Measurements from ENCODE around the gene PDGFRB.

DNA sequence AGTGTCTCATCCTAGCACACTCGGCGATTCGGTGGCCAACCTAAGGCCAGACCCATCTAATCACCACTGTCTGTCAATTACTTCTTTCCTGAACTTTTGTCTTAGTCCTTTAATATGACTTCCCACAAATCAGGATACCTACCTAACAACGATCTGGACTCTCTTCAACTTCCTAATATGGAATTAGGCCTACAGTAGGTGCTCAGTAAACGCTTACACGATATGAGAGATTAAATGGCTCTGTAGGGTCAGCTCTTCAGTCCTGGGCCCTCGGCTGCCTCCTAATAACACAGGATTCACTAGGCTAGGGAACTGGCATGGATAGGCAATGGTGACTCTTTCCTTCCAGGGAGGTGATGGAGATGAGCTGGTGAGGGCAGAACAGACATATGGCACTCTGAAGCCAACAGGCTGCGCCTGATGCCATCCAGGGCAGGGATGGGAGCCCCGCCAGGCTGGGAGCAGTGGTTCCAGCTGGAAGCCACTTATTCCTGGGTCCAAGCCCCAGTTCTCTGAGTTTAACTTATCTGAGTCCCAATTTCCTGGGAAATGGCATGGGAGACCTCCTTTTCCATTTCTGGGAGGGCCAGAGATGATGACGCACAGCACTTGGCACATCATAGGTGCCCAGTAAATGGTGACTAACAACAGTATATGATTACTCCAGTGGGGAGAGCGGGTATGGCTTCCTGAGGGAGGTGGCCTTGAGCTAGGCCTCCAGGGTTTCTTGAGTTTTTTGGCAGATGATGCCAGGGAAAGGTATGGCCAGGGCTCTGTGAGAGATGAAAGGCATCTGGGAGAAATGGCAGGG, 7.3 kb downstream of the PDGFRB start:
- TF ChIP-seq, protein P1, sequence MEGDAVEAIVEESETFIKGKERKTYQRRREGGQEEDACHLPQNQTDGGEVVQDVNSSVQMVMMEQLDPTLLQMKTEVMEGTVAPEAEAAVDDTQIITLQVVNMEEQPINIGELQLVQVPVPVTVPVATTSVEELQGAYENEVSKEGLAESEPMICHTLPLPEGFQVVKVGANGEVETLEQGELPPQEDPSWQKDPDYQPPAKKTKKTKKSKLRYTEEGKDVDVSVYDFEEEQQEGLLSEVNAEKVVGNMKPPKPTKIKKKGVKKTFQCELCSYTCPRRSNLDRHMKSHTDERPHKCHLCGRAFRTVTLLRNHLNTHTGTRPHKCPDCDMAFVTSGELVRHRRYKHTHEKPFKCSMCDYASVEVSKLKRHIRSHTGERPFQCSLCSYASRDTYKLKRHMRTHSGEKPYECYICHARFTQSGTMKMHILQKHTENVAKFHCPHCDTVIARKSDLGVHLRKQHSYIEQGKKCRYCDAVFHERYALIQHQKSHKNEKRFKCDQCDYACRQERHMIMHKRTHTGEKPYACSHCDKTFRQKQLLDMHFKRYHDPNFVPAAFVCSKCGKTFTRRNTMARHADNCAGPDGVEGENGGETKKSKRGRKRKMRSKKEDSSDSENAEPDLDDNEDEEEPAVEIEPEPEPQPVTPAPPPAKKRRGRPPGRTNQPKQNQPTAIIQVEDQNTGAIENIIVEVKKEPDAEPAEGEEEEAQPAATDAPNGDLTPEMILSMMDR (IDR thresholded peaks at IDR 0.05): no peak
- no peak for TF ChIP-seq POLR2A (IDR thresholded peaks at IDR 0.05)
